ENCODE data around the gene ZNF326.

Gene ZNF326, protein sequence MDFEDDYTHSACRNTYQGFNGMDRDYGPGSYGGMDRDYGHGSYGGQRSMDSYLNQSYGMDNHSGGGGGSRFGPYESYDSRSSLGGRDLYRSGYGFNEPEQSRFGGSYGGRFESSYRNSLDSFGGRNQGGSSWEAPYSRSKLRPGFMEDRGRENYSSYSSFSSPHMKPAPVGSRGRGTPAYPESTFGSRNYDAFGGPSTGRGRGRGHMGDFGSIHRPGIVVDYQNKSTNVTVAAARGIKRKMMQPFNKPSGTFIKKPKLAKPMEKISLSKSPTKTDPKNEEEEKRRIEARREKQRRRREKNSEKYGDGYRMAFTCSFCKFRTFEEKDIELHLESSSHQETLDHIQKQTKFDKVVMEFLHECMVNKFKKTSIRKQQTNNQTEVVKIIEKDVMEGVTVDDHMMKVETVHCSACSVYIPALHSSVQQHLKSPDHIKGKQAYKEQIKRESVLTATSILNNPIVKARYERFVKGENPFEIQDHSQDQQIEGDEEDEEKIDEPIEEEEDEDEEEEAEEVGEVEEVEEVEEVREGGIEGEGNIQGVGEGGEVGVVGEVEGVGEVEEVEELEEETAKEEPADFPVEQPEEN

DNA sequence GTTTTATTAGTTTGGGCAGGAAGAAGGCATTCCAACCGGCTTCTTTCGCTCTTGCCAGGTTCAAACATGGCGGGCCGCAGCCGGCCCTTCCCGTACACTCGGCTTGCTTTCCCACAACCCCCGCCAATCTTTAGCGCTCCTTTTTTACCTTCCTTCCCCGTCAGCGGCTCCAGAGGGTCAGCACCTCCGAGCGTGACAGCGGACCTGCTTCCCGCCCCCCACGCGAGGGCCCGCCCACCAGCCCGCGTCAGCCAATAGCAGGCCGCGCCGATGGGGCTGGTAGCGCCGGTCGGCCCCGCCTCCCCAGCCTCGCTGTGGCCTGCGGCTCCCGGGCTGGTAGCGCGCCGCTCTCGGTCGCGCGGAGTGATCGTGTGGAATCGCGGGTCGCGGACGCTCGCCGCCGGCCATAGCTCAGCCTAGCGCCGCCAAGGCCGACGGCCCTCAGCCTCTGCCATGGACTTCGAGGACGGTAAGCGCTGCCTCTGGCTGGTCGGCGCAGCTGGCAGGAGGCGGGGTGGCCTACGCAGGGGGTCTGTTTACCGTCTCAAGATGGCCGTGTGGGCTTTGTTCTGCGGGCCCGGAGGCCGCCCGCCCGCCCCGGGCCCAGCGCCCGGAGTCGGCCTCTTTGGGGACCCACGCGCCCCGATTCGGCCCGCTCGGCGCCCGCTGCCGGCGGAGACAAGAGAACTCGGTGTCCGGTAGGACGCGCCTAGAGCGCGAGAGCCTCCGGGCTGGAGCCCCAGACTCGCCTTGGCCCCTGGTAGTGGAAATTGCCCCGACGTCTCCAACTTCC, at the start of gene ZNF326:
TSS of gene ZNF326 (plus strand) at position 306 of the 793 bp plus-strand sequence. CDS start at position 454, 148 bp downstream.
- Histone ChIP-seq H3K27me3 (ENCODE audit: control insufficient read depth, insufficient read depth, low read length) (no peaks in the 10 kb centered on the region), H3K4me3 (ENCODE audit: low read depth, low read length) (peak within 1 kb of the TSS; percentile 47), H3K9me3 (ENCODE audit: control insufficient read depth, insufficient read depth, low read length) (no peaks in the 10 kb centered on the region), H3K9ac (ENCODE audit: low read depth, low read length) (peak within 1 kb of the TSS; percentile 88), H3K36me3 (ENCODE audit: control insufficient read depth, insufficient read depth, low read length) (no peaks in the 10 kb centered on the region), H3K4me1 (ENCODE audit: control insufficient read depth, insufficient read depth, low read length) (peaks cover 12% of the 10 kb centered on the region)

DNA sequence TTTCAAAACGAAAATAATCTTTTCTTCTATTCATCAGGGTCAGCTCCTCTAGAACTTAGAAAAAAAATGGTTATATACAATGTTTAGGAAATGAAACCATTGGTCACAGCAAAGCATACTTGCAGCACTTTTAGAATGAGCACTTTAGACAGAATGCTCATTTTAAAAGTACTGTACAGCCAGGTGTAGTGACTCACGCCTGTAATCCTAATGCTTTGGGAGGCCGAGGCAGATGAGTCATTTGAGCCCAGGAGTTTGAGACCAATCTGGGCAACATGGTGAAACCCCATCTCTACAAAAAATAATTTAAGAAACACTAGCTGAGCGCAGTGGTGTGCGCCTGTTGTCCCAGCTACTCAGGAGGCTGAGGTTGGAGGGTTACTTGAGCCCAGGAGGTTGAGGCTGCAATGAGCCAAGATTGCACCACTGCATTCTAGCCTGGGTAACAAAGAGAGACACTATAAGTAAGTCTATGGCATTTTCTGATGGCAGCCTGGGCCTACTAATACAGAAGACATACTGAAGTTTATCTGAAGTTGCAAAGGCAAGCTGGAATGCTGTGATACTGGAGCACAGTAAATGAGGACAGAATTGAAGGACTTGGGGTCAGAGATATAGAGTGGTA, 48.9 kb upstream of the ZNF326 start:
- Histone ChIP-seq H3K9ac (ENCODE audit: low read depth, low read length) (no peak overlapping the region), H3K4me1 (ENCODE audit: control insufficient read depth, insufficient read depth, low read length) (peaks cover 23% of the 10 kb centered on the region)

DNA sequence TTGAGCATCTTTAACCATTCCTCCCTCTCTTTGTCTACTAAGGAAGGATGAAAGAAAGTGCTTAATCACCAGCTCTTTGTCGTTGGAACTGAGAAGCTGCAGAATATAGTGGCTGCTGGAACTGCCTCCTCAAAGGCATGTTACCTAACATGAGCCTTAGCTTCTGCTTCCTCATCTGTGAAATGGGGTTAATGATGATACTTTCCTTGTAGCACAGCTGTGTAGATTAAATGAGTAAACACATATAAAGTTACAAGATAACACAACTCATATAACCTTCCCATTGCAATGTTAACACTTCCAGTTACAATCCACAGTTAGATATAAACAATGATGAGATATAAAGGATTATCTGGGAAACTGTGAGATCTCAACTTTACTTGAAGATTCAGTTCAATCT, 48.4 kb upstream of the ZNF326 start:
- no peak overlapping the region for H3K9ac ChIP-seq (ENCODE audit: low read depth, low read length)

More for the DNA sequence above, 48.9 kb upstream of the ZNF326 start:
- no peaks in the 10 kb centered on the region for H3K9me3 ChIP-seq (ENCODE audit: control insufficient read depth, insufficient read depth, low read length)
- H3K4me3 ChIP-seq (ENCODE audit: low read depth, low read length), result no peak overlapping the region
- no peaks in the 10 kb centered on the region for H3K27me3 ChIP-seq (ENCODE audit: control insufficient read depth, insufficient read depth, low read length)
- no peaks in the 10 kb centered on the region for H3K36me3 ChIP-seq (ENCODE audit: control insufficient read depth, insufficient read depth, low read length)

DNA sequence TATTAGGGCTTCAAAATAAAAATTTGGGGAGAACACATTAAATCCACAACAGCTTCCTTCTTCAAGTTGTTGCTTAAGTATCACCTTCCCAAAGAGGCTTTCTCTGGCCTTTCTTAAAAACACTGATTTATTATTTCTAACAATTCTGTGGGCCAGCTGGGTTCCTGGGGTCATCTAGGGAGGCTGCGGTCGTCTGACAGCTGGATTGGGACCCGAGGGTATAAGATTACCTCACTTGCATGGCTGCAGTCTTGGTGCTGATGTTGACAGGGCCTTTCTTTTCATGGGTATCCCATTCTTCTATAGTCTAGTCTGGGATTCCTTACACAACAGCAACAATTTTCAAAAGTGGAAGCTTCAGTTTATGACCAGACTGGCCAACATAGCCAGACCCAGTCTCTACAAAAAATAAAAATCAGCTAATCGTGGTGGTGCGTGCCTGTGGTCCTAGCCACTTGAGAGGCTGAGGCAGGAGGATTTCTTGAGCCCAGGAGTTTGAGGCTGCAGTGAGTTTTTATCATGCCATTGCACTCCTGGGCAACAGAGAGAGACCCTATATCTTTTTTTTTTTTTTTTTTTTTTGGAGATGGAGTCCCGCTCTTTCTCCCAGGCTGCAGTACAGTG, 46.1 kb upstream of the ZNF326 start:
- H3K9me3 ChIP-seq (ENCODE audit: control insufficient read depth, insufficient read depth, low read length), result no peaks in the 10 kb centered on the region
- no peaks in the 10 kb centered on the region for H3K27me3 ChIP-seq (ENCODE audit: control insufficient read depth, insufficient read depth, low read length)
- peaks cover 19% of the 10 kb centered on the region for H3K4me1 ChIP-seq (ENCODE audit: control insufficient read depth, insufficient read depth, low read length)
- H3K9ac ChIP-seq (ENCODE audit: low read depth, low read length), result no peak overlapping the region
- H3K4me3 ChIP-seq (ENCODE audit: low read depth, low read length), result no peak overlapping the region
- no peaks in the 10 kb centered on the region for H3K36me3 ChIP-seq (ENCODE audit: control insufficient read depth, insufficient read depth, low read length)

More for the DNA sequence above, 48.4 kb upstream of the ZNF326 start:
- Histone ChIP-seq H3K4me3 (ENCODE audit: low read depth, low read length) (no peak overlapping the region), H3K27me3 (ENCODE audit: control insufficient read depth, insufficient read depth, low read length) (no peaks in the 10 kb centered on the region), H3K9me3 (ENCODE audit: control insufficient read depth, insufficient read depth, low read length) (no peaks in the 10 kb centered on the region), H3K36me3 (ENCODE audit: control insufficient read depth, insufficient read depth, low read length) (no peaks in the 10 kb centered on the region), H3K4me1 (ENCODE audit: control insufficient read depth, insufficient read depth, low read length) (peaks cover 23% of the 10 kb centered on the region)

DNA sequence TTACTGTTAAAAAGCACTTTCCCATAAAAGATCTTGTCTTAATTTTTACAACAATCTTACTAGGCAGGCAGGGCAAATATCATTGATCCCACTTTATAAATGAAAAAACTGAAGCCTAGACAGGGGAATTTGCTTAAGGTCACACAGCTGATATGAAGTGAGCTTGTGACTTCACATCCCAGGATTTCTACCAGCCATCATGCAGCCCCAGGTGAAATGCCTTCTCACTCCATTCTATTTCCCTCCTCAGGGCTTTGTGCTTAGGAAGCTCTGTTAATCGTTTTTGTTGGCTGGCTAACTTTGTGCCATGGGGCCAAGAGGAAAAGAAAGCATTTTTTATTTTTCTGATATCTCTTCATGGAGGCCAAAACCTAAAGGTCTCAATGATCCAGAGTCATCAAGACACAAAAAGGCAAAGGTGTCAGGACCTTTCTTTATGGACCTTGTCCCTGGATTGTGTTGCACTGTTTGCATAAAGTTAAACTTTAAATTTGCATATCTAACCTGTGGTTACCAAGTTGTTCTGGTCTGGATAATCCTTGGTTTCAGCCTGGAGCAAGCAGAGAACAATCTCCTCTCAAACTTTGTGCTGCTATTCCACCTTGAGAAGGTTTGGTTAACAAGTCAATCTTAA, 44.8 kb upstream of the ZNF326 start:
- Histone ChIP-seq H3K4me3 (ENCODE audit: low read depth, low read length) (no peak overlapping the region), H3K4me1 (ENCODE audit: control insufficient read depth, insufficient read depth, low read length) (peaks cover 17% of the 10 kb centered on the region), H3K9ac (ENCODE audit: low read depth, low read length) (no peak overlapping the region), H3K36me3 (ENCODE audit: control insufficient read depth, insufficient read depth, low read length) (no peaks in the 10 kb centered on the region), H3K9me3 (ENCODE audit: control insufficient read depth, insufficient read depth, low read length) (no peaks in the 10 kb centered on the region), H3K27me3 (ENCODE audit: control insufficient read depth, insufficient read depth, low read length) (no peaks in the 10 kb centered on the region)

DNA sequence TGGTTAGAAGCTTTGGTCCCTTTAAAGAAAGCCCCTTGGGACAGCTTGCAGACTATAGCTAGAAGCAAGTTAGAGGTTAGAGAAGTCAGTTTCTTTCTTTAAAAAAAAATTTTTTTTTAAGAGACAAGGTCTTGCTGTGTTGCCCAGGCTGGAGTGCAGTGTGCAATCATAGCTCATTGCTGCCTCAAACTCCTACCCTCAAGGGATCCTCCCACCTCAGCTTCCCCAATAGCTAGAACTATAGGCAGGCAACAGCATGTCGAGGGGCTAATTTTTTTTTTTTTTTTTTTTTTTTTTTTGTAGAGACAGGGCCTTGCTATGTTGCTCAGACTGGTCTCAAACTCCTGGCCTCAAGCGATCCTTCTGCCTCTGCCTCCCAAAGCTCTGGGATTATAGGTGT, 44.2 kb upstream of the ZNF326 start:
- Histone ChIP-seq H3K9me3 (ENCODE audit: control insufficient read depth, insufficient read depth, low read length) (no peaks in the 10 kb centered on the region), H3K27me3 (ENCODE audit: control insufficient read depth, insufficient read depth, low read length) (no peaks in the 10 kb centered on the region), H3K4me1 (ENCODE audit: control insufficient read depth, insufficient read depth, low read length) (peaks cover 17% of the 10 kb centered on the region), H3K4me3 (ENCODE audit: low read depth, low read length) (no peak overlapping the region), H3K36me3 (ENCODE audit: control insufficient read depth, insufficient read depth, low read length) (no peaks in the 10 kb centered on the region), H3K9ac (ENCODE audit: low read depth, low read length) (no peak overlapping the region)

DNA sequence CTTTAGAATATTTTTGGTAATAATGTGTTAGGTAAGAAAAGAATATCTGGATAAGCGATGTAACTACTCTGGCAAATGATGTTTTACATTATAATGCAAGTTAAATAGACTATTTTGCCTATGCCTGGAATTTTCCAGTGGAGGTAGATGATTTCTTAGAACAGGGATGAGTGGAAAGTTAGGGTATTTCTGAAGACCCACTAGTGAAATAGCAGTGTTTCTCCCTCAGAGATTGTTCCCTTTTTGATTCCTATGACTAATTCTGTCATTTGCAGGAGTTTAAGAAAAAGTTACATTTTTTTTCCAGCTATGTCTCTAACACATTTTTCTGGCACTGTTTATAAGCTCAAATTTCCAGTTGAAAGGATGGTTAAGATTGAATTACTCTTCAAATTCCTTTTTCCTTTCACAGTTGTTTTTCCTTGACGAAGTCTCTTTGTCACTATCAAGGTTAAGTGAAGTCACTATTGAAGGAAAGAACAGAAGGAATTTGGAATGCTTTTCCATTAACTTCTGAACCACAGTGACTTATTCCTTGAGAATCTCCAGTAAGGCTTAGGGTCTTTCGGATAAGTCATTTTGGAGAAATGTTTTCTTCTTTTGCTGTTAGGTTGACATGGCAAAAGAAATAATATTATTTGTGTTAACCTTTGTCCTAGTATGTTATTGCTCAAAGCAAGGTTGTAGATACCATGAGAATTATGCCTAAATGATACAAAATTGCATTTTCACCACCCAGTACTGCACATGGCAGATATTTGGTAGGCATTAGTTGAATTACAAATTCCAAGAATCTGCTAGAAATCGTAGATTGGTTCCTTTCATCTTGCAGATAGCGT, 42.9 kb upstream of the ZNF326 start:
- no peak overlapping the region for H3K9ac ChIP-seq (ENCODE audit: low read depth, low read length)
- H3K36me3 ChIP-seq (ENCODE audit: control insufficient read depth, insufficient read depth, low read length), result no peaks in the 10 kb centered on the region
- H3K9me3 ChIP-seq (ENCODE audit: control insufficient read depth, insufficient read depth, low read length), result no peaks in the 10 kb centered on the region
- H3K27me3 ChIP-seq (ENCODE audit: control insufficient read depth, insufficient read depth, low read length), result no peaks in the 10 kb centered on the region
- H3K4me3 ChIP-seq (ENCODE audit: low read depth, low read length), result no peak overlapping the region
- H3K4me1 ChIP-seq (ENCODE audit: control insufficient read depth, insufficient read depth, low read length), result peaks cover 18% of the 10 kb centered on the region

DNA sequence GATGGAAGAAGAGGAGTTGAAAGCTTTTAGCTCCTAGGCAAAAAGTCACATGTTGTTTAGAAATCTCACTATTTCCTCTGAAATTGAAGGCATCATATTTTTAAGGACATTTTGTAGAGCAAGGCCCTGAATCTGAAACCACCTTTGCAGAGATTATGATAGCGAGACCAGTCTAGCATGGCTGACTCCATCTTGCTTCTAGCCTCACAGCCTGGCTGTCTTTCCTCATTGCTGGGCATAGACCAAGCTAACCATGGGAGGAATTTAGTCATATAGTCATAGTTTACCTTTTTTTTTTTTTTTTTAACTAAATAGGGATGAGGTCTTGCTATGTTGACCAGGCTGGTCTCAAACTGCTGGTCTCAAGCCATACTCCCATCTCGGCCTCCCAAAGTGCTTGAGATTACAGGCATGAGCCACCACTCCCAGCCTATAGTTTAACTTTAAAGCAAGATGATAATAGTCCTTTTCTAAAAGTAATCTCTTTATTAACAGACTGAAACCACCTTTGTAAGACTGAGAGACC, 42.2 kb upstream of the ZNF326 start:
- Histone ChIP-seq H3K4me1 (ENCODE audit: control insufficient read depth, insufficient read depth, low read length) (peaks cover 20% of the 10 kb centered on the region), H3K9ac (ENCODE audit: low read depth, low read length) (no peak overlapping the region), H3K27me3 (ENCODE audit: control insufficient read depth, insufficient read depth, low read length) (no peaks in the 10 kb centered on the region), H3K4me3 (ENCODE audit: low read depth, low read length) (no peak overlapping the region), H3K9me3 (ENCODE audit: control insufficient read depth, insufficient read depth, low read length) (no peaks in the 10 kb centered on the region), H3K36me3 (ENCODE audit: control insufficient read depth, insufficient read depth, low read length) (no peaks in the 10 kb centered on the region)

DNA sequence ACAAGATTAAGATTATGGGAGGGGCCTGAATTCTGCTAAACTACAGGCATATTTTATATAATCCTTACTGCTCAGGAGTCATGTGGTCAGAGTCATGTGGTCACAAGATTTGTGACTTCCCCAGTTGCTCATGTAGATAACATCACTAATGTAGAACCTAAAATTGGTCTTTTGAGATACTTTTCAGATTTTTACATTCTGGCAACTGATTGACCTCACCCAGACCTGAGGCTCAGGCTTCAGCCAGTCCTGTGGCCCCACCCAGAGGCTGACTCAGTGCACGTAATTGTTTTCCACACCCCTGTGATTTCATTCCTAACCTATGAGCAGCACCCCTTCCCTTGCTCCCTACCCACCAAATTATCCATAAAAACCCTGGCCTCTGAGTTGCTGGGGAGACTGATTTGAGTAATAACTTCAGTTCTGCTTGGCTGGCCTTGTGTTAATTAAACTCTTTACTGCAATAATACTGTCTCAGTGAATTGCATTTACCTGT, 41.7 kb upstream of the ZNF326 start:
- no peak overlapping the region for H3K9ac ChIP-seq (ENCODE audit: low read depth, low read length)
- H3K4me3 ChIP-seq (ENCODE audit: low read depth, low read length), result no peak overlapping the region
- H3K27me3 ChIP-seq (ENCODE audit: control insufficient read depth, insufficient read depth, low read length), result no peaks in the 10 kb centered on the region
- H3K4me1 ChIP-seq (ENCODE audit: control insufficient read depth, insufficient read depth, low read length), result peaks cover 20% of the 10 kb centered on the region
- H3K9me3 ChIP-seq (ENCODE audit: control insufficient read depth, insufficient read depth, low read length), result no peaks in the 10 kb centered on the region
- H3K36me3 ChIP-seq (ENCODE audit: control insufficient read depth, insufficient read depth, low read length), result no peaks in the 10 kb centered on the region

DNA sequence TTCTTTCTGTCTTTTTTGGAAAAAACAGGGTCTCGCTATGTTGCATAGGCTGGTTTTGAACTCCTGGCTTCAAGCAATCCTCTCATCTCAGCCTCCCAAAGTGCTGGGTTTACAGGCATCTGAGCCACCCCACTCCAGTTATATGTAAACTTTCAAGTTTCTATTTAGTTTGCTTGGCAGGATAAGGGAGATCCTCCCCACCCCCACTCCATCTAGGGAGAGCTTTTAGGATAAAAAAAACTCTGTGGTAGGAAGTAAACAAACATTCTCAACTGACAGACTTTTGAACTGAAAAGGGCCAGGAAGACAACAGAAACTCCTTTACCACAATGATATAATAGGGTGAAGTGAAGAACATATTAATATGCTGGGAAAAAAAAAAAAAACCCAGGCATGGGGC, 41.0 kb upstream of the ZNF326 start:
- no peak overlapping the region for H3K9ac ChIP-seq (ENCODE audit: low read depth, low read length)
- no peaks in the 10 kb centered on the region for H3K9me3 ChIP-seq (ENCODE audit: control insufficient read depth, insufficient read depth, low read length)
- H3K36me3 ChIP-seq (ENCODE audit: control insufficient read depth, insufficient read depth, low read length), result no peaks in the 10 kb centered on the region
- no peak overlapping the region for H3K4me3 ChIP-seq (ENCODE audit: low read depth, low read length)
- H3K27me3 ChIP-seq (ENCODE audit: control insufficient read depth, insufficient read depth, low read length), result no peaks in the 10 kb centered on the region
- H3K4me1 ChIP-seq (ENCODE audit: control insufficient read depth, insufficient read depth, low read length), result peaks cover 20% of the 10 kb centered on the region
